Sigmoid colon (tissue), 4 donors: ENCODE results near the gene FOSL2.

Experiments
- CTCF ChIP-seq, 4 experiments: fragments of 450-650 bp in 3 of 4; fragments of 200-600 bp in 1 of 4; IDR thresholded peaks; one replicate each; pipeline ENCODE4 v1.5.1; 2016 to 2019; ENCODE audit warnings: antibody characterized with exemption in 4 of 4, mild to moderate bottlenecking in 3 of 4, moderate library complexity in 2 of 4
- EP300 ChIP-seq, 4 donors: sonication (generic); formaldehyde crosslinking; IDR thresholded peaks; one replicate each; pipeline ENCODE4 v1.6.1; 2017; ENCODE audit warnings: antibody characterized with exemption in 4 of 4
- POLR2A ChIP-seq, 2 donors: fragments of 450-650 bp; IDR thresholded peaks; one replicate each; pipeline ENCODE4 v1.6.1; 2016; ENCODE audit warnings: antibody characterized with exemption in 2 of 2, mild to moderate bottlenecking in 2 of 2, moderate library complexity in 2 of 2
- POLR2AphosphoS5 ChIP-seq, 4 donors: sonication (generic); formaldehyde crosslinking; IDR thresholded peaks; one replicate each; pipeline ENCODE4 v1.6.1; 2017; ENCODE audit warnings: antibody characterized with exemption in 4 of 4

- TF ChIP-seq POLR2A (IDR thresholded peaks at IDR 0.05), result no peak
- TF ChIP-seq CTCF (IDR thresholded peaks at IDR 0.05), result no peak
- peak in 1 of 4 donors; percentile 14 for TF ChIP-seq POLR2AphosphoS5 (IDR thresholded peaks at IDR 0.05)
- no peak for TF ChIP-seq EP300 (IDR thresholded peaks at IDR 0.05)
Measured at GRCh38 chr2:28401948-28402550, 9.4 kb downstream of the FOSL2 start.
